NCI-H69 (cell line): ENCODE data around the gene TERB1.

ENCODE experiments used
- DNase-seq: peaks from one replicate; lab custom pipeline; 2025; lab: John Stamatoyannopoulos, UW

TERB1 gene, protein sequence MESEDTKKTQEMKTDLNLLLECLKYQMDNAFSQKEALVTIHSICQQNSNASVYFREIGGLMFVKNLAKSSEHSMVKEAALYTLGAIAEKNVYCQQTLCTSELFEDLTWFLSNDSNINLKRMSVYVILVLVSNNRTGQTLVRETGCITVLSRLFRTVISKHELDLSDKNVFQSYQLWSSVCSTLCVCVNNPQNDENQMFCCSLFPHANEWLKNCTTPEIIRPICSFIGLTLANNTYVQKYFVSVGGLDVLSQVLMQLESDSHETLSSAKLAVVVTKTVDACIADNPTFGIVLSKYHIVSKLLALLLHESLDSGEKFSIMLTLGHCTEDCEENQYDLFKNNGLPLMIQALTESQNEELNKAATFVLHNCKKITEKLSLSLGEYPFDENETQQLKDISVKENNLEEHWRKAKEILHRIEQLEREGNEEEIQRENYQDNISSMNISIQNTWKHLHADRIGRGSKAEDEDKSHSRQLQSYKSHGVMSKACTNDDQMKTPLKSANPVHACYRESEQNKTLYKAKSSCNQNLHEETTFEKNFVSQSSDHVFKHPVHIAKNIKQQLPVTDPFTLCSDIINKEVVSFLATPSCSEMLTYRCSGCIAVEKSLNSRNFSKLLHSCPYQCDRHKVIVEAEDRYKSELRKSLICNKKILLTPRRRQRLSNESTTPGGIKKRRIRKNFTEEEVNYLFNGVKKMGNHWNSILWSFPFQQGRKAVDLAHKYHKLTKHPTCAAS

DNA sequence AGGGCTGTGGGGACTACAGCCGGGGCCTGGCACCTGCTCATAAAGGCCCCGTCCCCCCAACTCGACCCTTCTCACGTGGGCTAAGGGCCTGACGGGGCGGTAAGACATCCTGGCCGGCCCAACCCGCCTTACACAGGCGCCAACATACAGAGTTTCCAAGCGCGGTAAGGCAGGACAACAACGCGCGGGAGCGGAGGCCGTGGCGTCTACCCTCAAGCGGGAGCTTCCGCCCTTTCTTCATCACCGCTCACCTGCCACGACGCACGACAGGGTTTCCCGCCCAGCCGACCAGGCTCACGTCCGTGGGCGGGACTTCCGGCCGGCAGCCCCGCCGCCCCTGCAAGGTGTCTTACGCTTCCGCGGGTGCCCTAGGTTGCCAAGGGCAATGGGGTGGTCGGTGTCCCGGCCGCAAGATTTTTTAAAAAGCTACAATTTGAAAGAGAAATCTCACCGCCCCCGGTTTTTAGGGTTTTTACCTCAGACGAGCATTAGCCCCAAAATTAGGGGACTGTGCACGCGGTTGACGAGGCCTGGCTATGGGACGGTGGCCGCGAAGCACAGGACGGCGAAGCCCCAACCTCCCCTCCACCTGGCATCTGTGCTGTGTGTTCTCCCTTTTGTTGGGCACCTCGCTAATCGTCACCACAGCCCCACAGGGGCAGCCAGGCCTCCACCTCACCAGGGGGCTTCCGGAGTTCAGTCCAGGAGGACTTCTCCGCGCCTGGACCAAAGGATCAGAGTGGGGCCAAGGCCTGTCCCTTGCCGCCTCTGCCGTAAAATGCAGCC lies at the start of gene TERB1:
TSS of gene TERB1 (minus strand) at position 265 of the 786 bp plus-strand sequence. CDS start 4,786 bp downstream, outside the sequence.
- no peak for DNase-seq

DNA sequence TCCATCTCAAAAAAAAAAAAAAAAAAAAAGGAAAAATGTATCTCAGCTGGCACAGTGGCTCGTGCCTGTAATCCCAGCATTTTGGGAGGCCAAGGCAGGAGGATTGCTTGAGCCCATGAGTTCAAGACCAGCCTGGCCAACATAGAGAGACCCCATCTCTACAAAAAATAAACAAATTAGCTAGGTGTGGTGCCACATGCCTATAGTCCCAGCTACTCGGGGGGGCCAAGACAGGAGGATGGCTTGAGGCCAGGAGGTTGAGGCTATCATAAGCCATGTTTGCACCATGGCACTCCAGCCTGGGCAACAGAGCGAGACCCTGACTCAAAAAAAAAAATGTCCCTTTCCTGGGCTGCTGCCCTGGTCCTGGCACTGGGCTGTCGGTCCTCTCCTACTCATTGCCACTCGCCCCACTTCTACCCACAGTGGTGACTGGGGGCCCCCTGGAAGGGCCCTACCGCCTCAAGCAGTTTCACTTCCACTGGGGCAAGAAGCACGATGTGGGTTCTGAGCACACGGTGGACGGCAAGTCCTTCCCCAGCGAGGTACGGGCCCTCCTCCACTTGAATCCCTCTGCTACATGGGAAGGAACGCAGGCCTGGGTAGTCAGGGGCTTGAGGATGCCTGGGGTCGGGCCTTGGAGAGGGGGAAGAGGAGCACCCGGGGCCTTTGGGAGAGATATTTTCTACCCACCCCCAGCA lies 48.9 kb upstream of the TERB1 start:
- no peak for DNase-seq

DNA sequence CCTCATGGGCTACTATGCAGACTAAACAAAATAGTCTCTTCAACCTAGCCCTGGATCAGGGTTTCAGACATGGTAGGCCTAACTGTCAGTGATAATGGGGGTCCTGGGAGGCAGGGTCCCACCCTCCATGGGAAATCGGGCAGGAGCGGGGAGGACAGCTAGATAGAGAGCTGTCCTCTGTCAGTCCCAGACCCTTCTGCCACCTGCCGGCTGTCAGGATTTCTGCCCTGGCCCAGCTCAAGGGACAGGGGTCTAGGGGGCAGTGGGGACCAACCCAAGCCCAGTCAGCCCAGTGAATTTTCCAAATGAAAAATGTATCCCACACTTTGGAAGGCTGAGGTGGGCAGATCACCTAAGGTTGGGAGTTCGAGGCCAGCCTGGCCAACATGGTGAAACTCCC lies 48.2 kb upstream of the TERB1 start:
- no peak for DNase-seq

DNA sequence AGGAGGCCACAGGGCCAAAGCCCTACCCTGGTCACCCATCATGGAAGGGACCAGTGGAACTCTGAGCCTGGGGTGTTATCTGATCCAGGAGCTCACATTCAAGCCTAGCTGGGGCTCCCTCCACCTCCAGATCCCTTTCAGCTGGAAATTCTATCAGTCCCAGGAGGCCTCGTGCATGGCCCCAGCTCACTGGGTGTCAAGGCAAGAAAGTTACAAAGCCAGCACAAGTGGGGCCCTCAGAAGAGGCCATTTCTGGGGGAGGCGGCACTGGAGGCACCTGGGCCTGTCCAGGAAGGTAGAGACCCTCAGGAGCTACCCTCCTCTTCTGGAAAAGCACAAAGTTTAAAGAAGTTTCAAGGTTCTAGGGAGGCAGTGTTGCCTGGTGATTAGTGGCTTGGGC lies 47.6 kb upstream of the TERB1 start:
- DNase-seq, result no peak

DNA sequence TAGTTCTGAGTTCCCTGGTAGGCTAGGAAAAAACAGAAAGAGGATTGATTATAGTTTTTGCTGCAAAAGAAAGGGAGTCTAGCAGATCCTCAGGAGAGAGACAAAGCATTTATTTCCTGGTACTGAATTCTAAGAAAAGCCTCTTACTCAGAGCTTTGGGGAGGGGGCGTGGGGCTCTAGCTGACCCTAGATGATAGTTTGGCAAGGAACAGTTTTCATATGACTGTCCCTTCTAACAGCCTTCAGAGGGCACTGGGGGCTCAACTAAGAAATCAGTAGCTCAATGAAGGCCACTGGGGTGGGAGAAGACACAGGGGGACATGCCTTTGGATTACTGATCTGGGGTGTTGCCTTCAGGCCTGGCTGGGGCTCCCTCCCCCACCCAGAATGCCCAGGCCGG lies 46.8 kb upstream of the TERB1 start:
- no peak for DNase-seq

DNA sequence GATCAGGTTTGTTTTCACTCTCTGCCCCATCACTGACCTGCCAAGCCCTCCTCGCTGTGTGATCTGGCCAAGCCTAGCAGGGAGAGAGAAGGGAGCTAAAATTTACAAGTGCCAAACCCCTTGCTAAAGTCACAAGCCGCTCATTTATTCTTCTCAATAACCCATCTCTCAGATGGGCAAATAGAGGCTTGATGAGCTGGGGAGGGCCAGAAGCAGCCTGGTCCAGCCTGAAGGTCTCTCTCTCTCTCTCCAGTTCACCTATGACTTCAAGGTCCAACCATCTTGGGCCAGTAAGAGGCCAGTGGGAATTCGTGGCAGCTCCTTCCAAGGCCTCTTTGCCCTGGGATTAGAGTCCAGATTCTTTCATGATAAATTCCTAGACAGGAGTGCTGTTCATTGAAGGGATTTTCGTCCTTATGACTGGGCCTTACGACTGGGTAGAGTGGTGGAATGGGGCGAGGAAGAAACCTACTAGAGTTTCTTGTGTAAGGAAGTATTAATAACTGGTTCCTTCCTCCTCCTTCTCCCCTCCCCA lies 46.2 kb upstream of the TERB1 start:
- no peak for DNase-seq

DNA sequence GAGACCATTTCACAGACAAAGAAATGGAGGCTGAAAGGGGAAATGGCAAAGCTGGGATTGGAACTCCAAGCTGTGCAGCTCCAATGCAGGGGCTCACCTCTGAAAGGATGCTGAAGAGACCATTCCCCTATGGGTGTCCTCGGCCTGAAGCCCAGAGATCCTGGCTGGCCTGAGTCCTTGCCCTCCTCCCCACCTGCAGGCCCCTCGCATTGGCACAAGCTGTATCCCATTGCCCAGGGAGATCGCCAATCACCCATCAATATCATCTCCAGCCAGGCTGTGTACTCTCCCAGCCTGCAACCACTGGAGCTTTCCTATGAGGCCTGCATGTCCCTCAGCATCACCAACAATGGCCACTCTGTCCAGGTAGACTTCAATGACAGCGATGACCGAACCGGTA lies 45.4 kb upstream of the TERB1 start:
- no peak for DNase-seq

DNA sequence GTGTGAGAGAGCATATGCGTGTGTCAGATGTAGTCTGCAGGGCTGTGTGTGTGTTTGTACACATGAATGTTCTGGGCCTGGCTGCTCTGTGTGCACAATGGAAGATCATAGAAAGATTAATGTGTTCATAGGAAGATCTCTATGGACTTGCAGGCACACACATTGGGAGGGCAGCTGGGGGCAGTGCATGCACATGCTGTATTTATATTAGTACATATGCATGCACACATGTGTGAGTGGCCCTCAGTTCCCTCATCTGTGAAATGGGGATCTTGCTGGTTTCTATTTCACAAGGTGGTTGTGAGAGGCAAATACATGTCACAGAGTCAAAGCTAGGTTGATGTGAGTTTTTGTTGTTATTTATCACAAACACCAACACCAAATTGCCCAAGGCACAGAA lies 44.9 kb upstream of the TERB1 start:
- DNase-seq, result no peak

DNA sequence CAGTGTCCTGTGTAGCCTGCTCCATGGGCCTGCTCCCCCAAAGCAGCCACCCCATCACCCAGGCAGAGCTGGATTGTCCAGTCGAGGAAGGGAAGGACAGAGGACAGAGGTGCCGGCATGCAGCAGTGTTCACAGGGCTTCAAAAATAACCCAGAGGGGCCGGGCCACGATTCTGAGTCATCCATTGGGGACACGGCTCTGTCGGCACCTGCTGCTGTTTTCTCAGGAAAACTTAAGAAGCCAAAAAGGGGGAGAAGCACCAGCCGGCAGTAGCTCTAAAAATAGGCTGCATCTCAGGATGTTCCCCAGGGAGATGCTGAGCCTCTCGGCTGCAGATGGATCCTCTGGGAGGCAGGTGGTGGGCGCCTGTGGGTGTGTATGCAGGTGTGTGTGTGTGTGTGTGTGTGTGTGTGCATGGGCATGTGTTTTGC lies 44.4 kb upstream of the TERB1 start:
- DNase-seq, result peak; percentile 53

DNA sequence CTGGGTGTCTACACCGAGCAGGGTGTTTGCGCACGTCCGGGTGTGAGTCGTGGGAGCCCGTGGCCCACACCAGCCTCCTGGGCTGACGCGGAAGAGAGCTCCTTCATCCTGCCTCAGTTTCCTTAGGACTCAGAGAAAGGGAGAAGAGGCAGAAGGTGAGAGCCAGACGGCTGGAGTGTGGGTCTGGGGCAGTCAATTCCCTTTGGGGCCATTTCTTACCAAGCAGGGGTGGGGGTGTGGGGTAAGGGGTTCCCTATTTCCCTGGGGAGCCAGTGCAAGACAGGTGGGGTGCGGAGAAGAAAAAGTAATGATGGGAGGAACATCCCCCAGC lies 43.7 kb upstream of the TERB1 start:
- DNase-seq, result no peak

DNA sequence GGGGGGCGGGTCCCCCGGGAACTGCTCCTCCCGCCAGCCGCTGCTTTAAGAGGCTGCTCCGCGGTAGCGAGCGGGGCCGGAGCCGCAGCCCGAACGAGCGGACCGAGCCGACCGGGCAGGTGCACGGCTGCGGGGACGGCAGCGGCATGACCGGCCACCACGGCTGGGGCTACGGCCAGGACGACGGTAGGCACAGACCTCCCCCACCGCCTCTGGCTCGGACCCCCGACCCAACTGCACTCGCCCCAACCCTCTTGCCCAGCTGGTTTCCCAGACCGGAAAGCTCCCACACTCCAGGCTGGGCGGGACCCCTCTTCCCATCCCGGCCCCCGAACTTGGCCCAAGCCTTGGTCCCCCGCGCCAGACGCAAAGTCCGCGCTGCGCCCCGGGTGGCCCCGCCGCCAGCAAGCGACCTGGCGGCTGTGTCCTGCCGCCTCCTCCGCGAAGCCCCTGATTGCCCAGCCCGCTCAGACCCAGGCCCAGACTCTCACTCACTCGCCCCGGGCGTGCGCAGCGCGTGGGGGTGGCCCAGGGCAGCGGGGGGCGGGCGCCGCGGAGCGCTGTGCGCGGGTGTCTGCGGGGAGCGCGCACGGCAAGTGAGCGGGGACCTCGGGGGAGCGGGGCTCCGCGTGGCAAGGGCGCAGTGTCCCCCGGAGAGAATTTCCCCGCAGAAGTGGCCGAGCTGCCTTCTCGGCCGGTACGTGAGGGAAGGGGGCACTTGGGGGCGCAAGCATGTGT lies 43.1 kb upstream of the TERB1 start, which contains the start of gene CA7:
TSS of gene CA7 (plus strand) at position 73 of the 738 bp plus-strand sequence. CDS start at position 147, 74 bp downstream.
- peak; percentile 14 for DNase-seq

DNA sequence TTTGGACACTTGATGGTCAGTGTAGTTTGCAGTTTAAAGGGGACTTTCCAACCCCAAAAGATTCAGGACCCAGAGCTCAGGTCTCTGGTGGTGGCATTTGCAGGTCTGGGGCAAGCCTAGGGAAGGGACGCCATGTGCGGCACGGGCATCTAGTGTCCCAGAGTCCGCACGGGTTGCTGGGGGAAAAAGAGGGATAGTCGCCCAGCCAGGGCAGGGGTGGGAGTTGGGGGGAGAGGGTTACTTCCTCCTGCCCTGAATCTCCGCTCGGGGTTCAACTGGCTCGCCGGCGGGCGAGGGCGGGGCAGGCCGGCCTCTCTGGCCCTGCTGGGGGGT lies 42.6 kb upstream of the TERB1 start:
- DNase-seq, result no peak

DNA sequence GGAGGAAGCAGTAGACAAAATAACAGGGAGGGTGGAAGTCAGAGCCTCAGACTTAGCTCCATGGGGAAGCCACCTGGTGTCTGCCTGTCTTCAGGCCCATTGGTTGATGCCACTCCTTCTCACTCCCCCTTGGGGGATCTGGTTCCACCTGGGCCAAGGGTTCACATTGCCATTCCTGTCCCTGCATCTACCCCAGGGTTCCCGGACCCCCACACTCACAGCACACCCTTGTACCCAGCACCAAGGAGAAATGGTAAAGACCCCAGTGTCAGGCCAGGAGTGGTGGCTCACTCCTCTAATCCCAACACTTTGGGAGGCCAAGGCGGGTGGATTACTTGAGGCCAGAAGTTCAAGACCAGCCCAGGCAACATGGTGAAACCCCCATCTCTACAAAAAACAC lies 41.8 kb upstream of the TERB1 start:
- no peak for DNase-seq

DNA sequence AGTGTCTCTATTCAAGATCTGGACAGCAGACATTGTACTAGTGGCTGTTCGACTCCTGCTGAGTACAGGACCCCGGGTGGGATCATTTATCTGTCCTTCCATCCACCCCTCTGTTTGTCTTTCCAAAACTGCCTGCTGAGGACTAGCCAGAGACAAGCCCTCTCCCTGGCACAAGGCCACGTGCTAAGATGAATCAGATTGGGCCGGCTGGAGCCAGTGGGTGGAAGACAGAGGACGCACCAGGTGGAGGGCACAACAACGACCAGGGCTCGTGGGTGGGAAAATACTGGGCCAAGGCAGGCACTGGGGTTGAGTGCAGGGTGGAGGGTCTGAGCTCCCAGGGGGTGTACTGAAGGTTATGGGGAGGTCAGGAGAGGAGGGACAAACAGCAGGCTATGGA lies 41.4 kb upstream of the TERB1 start:
- peak; percentile 86 for DNase-seq

DNA sequence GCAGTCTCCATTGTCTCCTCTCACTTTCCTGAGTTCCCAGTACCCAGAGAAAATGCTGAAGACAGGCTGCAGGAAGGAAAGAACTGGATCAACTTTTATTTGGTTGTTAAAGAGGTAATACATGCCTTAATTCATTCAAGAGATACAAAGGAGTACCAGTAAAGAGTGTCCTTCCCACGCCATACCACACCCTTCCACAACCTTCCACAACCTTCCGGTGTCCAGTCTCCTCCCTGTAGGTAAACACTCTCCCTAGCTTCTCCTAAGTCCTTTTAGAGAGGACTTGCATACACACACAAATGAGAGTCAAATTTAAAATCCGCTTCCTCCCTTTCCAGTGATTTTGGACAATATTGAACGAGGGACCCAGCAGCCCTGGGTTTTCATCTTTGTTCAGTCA lies 40.0 kb upstream of the TERB1 start:
- no peak for DNase-seq

DNA sequence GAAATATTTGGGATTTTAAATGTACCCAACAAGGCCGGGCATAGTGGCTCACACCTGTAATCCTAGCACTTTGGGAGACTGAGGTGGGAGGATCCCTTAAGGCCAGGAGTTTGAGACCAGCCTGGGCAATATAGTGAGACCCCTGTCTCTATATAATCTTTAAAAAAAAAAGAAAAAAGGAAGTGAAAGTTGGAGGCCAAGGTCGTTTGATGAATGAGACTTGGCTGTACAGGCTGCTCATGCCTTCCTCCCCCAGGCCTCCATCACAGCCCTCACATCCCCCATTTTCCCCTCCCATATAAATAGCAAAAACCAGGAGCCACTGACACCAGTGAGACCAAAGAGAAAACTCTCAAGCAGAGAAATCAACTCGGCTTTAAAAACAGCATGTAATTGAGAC lies 39.5 kb upstream of the TERB1 start:
- DNase-seq, result no peak

DNA sequence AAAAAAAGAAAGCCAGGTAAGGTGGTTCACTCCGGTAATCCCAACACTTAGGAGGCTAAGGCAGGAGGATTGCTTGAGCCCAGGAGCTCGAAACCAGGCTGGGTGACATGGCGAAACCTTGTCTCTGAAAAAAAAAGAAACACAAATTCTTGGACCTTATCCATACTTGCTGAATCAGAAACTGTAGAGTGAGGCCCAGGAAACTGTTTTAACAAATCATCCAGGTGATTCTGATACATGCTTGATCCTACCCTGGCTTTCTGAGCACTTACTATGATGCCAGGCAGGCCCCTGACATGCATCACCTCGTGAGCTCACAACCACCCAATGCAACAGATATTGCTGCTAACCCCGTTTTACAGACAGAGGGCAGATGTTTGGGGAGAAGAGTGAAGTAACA lies 33.4 kb upstream of the TERB1 start:
- DNase-seq, result no peak

DNA sequence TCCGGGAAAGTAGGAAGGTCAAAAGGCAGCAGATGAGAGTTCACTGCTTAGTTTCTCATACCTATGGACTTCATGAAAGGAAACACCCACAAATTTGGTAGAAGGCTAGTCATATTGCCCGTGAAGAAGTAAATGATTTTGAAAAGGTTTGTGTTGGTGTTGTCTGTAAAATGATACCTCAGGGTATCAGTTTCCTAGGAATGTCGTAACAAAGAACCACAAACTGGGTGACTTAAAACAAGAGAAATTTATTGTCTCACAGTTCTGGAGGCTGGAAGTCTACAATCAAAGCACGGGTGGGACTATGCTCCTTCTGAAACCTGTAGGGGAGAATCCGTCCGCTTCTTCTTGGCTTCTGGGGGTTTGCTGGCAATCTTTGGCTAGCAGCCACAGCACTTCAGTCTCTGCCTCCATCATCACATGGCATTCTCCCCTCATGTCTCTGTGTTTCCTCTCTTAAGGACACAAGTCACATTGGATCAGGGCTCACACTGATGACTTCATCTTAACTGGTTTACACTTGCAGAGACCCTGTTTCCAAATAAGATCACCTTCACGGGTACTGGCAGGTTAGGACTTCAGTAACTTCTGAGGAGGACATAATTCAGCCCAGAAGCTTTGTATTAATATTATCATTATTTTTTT lies 31.4 kb upstream of the TERB1 start:
- DNase-seq, result no peak

DNA sequence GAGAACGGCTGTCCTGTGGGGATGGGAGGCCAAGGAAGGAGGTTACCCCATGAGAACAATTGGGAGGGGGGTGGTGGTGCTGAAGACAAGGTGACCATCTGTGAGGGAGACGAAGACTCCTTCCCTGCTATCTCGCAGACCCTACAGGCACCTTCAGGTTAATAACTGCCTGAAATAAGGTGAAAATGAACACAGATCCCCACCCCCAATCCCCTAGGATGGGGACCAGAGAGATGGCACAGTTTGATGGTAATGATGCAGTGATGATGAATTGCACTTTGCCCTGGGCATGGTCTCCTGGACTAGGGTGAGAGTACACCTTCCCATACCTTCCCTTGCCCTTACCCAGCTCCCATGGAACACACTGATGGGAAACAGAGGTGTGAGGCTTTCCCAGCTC lies 30.8 kb upstream of the TERB1 start:
- DNase-seq, result no peak
